ENCODE results near the gene FOXP1. TPM values are rescaled to one million over a fixed set of nuclear protein-coding genes. Genes with fewer than 3 reads are reported as not detected.

Gene FOXP1
- total RNA-seq, 1 experiment from 2014 or later: 58.4 TPM

DNA sequence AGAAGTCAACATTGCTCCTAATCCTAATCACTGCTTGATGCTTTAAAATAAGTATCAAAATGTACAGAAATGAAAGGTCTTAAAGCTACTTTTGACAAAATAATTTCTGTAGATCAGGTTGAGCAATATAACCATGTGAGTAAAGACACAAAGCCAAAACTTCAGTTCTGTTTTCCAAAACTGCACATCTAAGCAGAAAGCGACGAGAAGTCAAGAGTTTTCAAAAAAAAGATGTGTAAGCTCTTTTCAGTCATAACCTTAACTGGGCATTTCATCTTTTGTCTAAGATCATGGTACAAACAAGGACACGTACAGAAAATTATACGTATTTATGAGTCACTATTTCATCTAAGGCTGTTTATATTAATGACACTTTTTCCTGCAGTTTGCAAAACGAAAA is 608.8 kb downstream of the FOXP1 start:
- Histone ChIP-seq H3K4me1 (ENCODE audit: insufficient read depth, low read length, poor library complexity, severe bottlenecking) (peaks cover 11% of the 10 kb centered on the region), H3K27ac (ENCODE audit: low read depth, low read length, poor library complexity, severe bottlenecking) (no peak overlapping the region), H3K4me3 (ENCODE audit: low read depth, low read length, poor library complexity, severe bottlenecking) (no peak overlapping the region), H3K27me3 (replicated peaks; ENCODE audit: insufficient read depth, low read depth, low read length, poor library complexity) (no peaks in the 10 kb centered on the region), H3K36me3 (ENCODE audit: insufficient read depth, low read length, poor library complexity, severe bottlenecking) (peaks cover 20% of the 10 kb centered on the region), H3K9me3 (ENCODE audit: low read depth, low read length, poor library complexity, severe bottlenecking) (no peaks in the 10 kb centered on the region)
- TF ChIP-seq EZH2 (IDR thresholded peaks at IDR 0.05; ENCODE audit: borderline replicate concordance, low read depth, low read length, poor library complexity, severe bottlenecking): no peak
- TF ChIP-seq, protein P1, sequence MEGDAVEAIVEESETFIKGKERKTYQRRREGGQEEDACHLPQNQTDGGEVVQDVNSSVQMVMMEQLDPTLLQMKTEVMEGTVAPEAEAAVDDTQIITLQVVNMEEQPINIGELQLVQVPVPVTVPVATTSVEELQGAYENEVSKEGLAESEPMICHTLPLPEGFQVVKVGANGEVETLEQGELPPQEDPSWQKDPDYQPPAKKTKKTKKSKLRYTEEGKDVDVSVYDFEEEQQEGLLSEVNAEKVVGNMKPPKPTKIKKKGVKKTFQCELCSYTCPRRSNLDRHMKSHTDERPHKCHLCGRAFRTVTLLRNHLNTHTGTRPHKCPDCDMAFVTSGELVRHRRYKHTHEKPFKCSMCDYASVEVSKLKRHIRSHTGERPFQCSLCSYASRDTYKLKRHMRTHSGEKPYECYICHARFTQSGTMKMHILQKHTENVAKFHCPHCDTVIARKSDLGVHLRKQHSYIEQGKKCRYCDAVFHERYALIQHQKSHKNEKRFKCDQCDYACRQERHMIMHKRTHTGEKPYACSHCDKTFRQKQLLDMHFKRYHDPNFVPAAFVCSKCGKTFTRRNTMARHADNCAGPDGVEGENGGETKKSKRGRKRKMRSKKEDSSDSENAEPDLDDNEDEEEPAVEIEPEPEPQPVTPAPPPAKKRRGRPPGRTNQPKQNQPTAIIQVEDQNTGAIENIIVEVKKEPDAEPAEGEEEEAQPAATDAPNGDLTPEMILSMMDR (conservative IDR thresholded peaks at IDR 0.05; ENCODE audit: low read depth, low read length): no peak
- intact Hi-C loops (cut with micrococcal nuclease; ENCODE audit: unreplicated experiment): no loop called here
- POLR2A ChIA-PET (ENCODE audit: low non-redundant PET): no interaction called here
- no peak for DNase-seq (ENCODE audit: low spot score)
- BruUV-seq (replicated peaks): no TSS peak
- CTCF ChIA-PET: no interaction called here

DNA sequence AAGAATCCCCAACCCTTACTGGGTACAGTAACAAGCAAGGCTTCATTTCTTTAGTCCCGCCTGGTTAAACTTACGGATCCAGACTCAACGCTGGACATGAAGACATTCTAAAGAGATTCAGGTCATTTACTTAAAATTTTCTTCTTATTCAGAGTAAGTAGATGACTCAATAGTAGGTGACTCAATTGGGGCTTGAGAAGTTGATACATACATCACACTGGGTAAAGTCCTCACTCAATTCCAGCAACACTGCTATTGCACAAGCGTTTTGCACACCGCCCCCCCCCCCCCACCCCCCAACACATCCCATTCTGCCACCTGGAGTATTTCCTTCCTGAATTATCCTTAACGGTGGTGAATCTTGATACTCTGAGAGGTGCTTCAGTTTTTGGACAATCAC is 610.0 kb downstream of the FOXP1 start:
- ChIA-PET CTCF (no interaction called here), POLR2A (ENCODE audit: low non-redundant PET) (no interaction called here)
- TF ChIP-seq, protein P1 (conservative IDR thresholded peaks at IDR 0.05; ENCODE audit: low read depth, low read length): no peak
- no peak for TF ChIP-seq EZH2 (IDR thresholded peaks at IDR 0.05; ENCODE audit: borderline replicate concordance, low read depth, low read length, poor library complexity, severe bottlenecking)
- Histone ChIP-seq H3K27me3 (replicated peaks; ENCODE audit: insufficient read depth, low read depth, low read length, poor library complexity) (no peaks in the 10 kb centered on the region), H3K9me3 (ENCODE audit: low read depth, low read length, poor library complexity, severe bottlenecking) (no peaks in the 10 kb centered on the region), H3K36me3 (ENCODE audit: insufficient read depth, low read length, poor library complexity, severe bottlenecking) (peaks cover 24% of the 10 kb centered on the region), H3K4me1 (ENCODE audit: insufficient read depth, low read length, poor library complexity, severe bottlenecking) (peaks cover 23% of the 10 kb centered on the region), H3K4me3 (ENCODE audit: low read depth, low read length, poor library complexity, severe bottlenecking) (no peak overlapping the region), H3K27ac (ENCODE audit: low read depth, low read length, poor library complexity, severe bottlenecking) (no peak overlapping the region)
- BruUV-seq (replicated peaks): no TSS peak
- intact Hi-C loops (cut with micrococcal nuclease; ENCODE audit: unreplicated experiment): no loop called here
- DNase-seq (ENCODE audit: low spot score): no peak

DNA sequence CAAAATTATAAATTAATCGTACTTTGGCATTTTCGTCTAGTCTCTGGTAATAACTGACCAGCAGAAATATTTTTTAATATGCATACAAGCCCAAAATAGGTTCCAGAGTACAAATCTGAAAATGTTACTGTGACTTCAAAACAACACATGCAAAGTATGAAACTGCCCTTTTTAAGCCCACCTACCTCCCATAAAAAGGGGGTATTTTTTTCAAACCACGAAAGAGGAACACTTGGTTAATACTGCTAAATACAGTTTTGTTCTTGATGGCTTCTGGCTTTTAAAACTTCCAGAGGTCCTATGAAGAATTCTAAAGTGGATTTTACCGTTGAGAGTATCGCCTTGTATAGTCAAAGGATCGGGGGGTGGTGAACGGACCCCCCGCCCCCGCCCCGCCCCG is 610.7 kb downstream of the FOXP1 start:
- ChIA-PET CTCF (no interaction called here), POLR2A (ENCODE audit: low non-redundant PET) (no interaction called here)
- Histone ChIP-seq H3K4me3 (ENCODE audit: low read depth, low read length, poor library complexity, severe bottlenecking) (no peak overlapping the region), H3K9me3 (ENCODE audit: low read depth, low read length, poor library complexity, severe bottlenecking) (no peaks in the 10 kb centered on the region), H3K27ac (ENCODE audit: low read depth, low read length, poor library complexity, severe bottlenecking) (no peak overlapping the region), H3K36me3 (ENCODE audit: insufficient read depth, low read length, poor library complexity, severe bottlenecking) (peaks cover 24% of the 10 kb centered on the region), H3K27me3 (replicated peaks; ENCODE audit: insufficient read depth, low read depth, low read length, poor library complexity) (no peaks in the 10 kb centered on the region), H3K4me1 (ENCODE audit: insufficient read depth, low read length, poor library complexity, severe bottlenecking) (peaks cover 24% of the 10 kb centered on the region)
- DNase-seq (ENCODE audit: low spot score): no peak
- intact Hi-C loops (cut with micrococcal nuclease; ENCODE audit: unreplicated experiment): no loop called here
- BruUV-seq (replicated peaks): no TSS peak
- TF ChIP-seq, protein P1 (conservative IDR thresholded peaks at IDR 0.05; ENCODE audit: low read depth, low read length): no peak
- no peak for TF ChIP-seq EZH2 (IDR thresholded peaks at IDR 0.05; ENCODE audit: borderline replicate concordance, low read depth, low read length, poor library complexity, severe bottlenecking)
